AG08395 (cell line): ENCODE data around the gene RAI1.

Source experiments
- DNase-seq: peaks from one replicate; pipeline ENCODE4 v3.0.0; 2012; ENCODE audit warnings: mixed read lengths, low spot score

Gene RAI1

GRCh38 chr17:17815062-17815406, 133.8 kb downstream of the RAI1 start:
- DNase-seq: no peak

DNA sequence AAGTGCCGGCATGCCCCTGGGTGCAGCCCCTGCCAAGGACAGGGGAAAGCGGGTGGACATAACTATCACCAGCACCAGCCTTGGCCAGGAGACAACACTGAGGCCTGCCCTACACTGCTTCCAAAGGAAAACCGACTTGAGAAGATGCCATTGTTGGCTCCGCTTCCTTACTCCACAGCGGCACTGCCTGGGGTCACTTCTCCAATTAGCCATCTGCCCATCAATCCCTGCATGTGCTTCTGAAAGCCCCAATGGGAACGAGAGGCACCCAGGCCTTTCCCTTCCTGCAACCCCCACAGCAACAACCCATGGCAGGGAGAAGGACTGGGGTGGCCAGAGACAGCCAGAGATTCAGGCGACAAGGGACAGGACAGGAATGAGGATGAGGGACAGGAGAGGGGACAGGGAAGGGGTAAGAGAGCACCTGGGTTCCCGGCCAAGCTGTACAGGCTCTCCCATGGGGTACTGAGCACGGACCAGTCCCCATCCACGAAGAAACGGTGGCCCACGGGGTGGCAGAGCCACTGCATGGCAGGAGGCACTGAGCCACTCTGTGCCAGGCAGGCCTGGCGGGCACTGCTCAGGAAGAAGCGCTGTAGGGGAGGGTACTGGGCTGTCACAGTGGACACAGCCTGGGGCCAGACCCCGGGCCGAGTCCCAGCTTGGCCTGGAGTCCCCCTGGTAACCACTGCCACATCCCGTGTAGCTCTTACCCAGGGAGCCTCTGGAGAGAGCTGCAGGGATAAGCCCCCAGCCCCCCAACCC, 134.4 kb downstream of the RAI1 start:
- no peak for DNase-seq

DNA sequence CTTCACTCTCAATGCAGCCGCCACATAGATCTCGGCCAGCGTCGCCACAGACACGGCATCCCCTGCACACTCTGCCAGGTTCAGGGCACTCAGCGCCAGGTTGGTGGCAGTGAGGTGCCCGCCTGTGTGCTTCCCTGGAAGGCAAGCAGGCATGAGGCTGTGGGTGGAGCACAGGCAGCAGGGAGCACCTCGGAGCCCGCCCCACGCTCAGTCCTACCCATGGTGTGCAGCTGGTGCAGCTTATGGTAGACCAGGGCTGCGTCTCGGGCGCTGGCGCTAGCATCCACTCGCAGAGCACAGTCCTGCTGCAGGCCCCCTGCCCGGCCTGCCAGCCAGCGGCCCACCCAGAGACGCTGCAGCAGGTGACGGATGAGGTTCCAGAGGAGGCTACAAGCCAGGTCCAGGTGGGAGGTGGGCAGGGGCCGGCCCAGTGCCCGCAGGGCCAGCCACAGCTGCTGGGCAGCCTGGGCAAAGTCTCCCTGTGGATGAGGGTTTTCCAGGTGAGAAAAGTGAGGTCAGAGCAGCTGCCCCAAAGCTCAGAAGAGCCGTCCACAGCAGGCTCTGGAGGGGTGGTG, 135.1 kb downstream of the RAI1 start:
- DNase-seq: no peak

- no peak for DNase-seq
Observed at GRCh38 chr17:17816831-17817551, 135.7 kb downstream of the RAI1 start.

GRCh38 chr17:17817552-17817947, 136.3 kb downstream of the RAI1 start:
- no peak for DNase-seq

- DNase-seq: peak; percentile 62
Observed at GRCh38 chr17:17818088-17818526, 136.8 kb downstream of the RAI1 start.

DNA sequence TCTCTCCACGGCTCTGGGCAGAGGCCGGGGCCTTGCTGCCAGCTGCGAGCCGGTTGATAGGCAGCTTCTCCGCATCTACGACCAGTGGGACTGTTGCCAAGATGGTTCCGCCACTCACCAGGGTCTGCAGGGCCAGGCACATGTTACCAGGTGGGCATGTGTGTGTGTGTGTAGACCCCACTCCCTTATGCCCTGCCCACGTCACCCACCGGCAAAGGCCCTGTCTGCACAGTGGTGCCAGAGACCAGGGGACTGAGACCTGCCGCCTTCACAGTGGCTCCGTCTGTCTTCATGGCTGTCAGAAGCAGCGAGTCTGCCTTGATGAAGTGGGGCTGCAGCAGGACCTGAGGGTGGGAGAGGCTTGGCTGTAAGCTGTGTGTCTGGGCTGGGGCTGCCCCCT, 137.9 kb downstream of the RAI1 start:
- DNase-seq: no peak

DNA sequence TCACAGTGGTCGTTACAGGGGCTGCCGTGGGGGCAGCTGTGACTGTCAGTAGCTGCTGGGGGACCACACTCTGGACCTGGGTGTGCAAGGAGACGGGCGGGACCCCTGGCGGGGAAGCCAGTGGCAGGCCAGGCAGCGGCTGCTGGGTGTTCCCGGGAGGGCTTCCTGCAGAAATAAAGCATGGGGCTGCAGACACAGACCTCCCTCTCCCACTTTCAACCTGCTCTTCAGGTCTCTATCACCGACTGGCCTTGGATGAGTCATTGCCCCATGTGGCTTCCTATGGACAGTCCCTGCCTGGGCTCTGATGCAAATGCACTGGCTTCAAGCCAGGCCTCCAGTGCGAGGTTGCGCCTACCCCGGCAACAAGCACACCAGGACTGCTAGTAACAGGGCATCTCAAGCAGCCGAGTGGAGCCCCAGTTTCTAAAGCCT, 138.3 kb downstream of the RAI1 start:
- DNase-seq: peak; percentile 91

DNA sequence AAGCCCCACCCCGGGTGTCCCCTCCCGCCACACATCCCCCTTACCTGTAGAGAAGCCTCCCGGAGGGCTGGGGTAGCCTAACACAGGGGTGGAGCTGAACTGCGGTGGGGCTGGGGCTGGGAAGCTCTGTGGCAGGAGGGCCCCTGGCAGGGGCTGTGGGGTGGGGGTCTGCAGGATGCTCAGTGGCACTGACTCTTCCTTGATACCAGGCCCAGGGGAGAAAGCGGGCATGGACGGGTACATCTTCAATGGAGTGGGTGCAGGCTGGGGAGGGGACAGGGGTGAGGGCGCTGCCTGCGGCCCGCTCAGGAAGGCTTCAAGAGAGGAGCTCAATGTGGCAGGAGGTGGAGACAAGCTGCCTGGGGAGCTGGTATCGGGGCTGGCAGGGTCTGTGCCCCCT, 138.8 kb downstream of the RAI1 start:
- no peak for DNase-seq

GRCh38 chr17:17820463-17821158, 139.4 kb downstream of the RAI1 start:
- no peak for DNase-seq

GRCh38 chr17:17822189-17822588, 140.9 kb downstream of the RAI1 start:
- DNase-seq: peak; percentile 90

DNA sequence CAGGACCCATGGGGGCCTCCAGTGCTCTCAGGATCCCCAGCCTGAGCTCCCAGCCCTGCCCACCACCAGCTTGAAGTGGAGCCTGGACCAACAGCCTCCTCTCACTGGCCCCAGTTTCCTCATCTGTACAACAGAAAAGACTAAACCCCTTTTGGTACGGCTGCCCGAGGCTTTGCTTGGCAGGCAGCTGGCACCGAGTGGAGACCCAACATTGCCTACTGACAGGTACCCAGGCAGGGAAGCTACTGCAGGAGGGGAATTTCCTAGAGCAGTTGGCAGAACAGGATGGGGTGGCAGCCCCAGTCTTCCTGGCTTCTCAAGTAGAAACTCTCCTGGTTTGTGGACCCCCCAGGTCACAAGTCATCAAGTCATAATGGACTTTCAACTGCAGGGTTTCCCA, 141.4 kb downstream of the RAI1 start:
- DNase-seq: no peak

DNA sequence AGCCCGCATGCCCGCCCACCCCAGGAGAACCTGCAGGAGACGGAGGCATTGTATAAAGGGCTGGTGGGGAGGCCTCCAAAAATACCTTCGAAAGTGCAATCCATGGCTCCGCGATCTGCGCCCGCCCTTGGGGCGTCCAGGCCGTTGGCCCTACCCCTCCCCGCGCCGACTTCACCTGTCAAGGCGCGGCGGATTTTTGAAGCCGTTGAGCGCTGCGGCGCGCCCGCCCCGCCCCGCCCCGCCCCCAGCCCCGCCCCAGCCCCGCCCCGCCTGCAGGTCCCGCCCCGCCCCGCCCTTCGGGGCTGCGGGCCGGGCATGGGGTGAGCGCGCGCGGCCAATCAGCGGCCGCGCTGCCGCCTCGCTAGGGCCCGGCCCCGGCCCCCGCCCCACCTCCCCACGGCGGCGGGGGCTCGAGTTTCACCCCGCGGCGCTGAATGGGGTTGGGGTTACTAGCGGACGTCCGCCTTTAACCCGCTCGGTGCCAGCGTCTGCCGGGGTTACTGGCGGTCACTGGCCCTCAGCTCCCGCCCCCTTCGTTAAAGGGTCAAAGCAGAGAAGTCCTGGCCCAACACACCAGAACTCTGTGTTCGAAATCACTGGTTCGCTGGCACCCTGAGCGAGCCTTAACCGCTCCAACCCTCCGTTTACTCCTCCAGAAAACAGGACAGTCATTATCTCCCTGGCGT, 142.3 kb downstream of the RAI1 start:
- DNase-seq: peak; percentile 98

DNA sequence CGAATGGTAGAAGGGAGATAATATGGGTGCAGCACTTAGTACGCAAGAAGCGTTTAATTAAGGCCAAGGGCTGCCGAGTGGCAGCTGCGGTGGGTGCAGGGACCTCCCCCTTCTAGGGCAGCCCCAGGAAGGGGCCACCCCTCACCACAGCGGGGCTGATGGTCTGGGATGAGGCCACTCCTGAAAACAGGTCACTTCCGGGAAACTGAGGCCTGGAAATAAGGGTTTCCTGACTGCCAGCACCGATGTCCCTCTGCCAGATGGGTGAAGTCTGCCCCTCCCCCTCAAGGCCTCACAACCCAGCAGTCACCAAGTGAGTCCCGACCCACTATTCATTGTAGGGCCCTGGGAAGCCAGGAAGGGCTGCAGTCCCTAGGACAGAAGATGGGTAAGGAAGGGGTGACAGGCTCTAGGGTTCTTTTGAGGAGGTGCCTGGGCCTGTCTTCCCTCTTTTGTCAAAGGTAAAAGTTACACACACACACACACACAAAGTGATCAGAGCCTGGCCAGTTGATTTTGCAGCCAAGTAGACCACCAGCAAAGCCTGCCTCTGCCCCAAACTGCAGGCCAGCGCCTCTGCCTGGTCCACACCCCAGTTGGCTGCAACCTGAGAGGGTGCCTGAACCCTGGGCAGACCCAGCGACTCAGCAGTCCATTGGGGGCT, 143.0 kb downstream of the RAI1 start:
- DNase-seq: no peak

- no peak for DNase-seq
Observed at GRCh38 chr17:17824783-17825614, 143.7 kb downstream of the RAI1 start.

DNA sequence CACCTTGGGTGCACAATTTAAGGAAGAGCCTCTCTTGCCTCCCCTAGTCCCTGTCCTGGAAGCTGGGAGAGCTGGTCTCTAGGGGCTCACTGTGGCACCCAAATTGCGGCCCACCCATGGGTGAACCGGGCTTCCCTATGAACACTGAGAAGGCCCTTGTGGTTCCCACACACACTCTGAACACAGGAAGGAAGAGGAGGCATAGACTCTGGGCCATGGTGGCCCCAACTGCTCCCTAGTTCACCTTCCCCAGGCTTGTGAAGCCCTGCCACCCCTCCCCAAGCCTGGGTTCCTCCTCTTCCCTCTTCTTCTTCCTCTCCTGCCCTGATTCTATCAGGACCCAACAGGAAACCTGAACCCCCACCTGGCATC, 145.1 kb downstream of the RAI1 start:
- no peak for DNase-seq

DNA sequence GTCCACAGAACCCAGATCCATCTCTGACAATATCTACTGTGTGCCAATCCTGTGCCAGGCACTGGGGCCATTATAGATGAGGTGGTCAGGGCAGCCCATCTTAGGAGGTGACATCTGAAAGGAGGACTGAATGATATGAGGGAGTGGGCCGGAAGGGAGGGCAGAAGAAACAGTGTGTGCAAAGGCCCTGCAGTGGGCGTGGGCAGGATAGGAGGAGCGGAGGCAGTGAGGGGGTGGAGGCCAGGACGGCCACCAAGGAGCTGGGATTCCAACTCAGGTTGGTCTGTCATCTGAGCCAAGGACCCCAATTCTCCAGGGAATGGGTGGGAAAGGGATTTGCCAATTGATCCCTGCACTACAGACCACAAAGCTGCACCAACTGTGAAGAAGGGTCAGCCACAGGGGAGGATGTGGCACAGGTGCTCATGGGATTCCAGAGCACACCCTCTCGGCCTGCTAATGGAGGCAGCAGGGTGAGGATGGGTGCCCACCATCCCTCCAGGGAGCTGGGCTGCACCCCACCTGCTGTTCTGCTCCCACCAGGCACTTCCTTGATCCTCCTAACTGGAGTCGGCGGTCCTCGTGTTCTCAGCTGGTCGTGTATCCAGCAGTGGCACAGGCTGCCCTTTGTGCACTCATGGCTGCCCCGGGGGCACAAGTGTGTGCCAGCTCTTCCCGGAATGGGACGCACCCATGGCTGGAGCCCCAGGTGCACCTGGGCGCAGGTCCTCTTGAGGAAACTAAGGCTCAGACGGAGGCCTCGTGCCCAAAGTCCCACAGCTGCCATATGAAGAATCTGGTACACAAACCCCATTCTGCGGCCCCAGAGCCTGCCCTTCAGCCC, 145.9 kb downstream of the RAI1 start:
- no peak for DNase-seq

- no peak for DNase-seq
Observed at GRCh38 chr17:17827826-17828621, 146.8 kb downstream of the RAI1 start.

- DNase-seq: no peak
Observed at GRCh38 chr17:17830269-17830567, 149.0 kb downstream of the RAI1 start.
